Measurements from ENCODE around the gene MAP3K7CL.

DNA sequence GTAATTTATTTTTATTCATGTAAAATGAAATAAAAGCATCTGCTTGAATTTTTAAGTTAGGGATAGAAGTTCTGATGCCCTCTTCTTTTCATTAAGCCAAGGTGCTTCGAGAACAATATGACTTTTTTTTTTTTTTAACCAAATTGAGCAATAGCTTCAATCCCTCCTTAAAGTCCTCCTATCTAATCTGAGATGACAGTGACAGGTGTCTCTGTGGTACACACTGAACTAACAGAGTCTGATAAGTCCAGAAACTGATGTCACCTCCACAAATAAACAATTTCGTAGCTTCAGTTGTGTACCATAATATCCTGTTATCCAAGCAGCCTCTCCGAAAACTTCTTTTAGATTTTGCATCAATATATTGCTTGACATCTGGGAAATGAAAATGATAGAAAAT lies 23.8 kb downstream of the MAP3K7CL start:
- no peak for TF ChIP-seq POLR2A (IDR thresholded peaks at IDR 0.05)
- TF ChIP-seq, protein P1, sequence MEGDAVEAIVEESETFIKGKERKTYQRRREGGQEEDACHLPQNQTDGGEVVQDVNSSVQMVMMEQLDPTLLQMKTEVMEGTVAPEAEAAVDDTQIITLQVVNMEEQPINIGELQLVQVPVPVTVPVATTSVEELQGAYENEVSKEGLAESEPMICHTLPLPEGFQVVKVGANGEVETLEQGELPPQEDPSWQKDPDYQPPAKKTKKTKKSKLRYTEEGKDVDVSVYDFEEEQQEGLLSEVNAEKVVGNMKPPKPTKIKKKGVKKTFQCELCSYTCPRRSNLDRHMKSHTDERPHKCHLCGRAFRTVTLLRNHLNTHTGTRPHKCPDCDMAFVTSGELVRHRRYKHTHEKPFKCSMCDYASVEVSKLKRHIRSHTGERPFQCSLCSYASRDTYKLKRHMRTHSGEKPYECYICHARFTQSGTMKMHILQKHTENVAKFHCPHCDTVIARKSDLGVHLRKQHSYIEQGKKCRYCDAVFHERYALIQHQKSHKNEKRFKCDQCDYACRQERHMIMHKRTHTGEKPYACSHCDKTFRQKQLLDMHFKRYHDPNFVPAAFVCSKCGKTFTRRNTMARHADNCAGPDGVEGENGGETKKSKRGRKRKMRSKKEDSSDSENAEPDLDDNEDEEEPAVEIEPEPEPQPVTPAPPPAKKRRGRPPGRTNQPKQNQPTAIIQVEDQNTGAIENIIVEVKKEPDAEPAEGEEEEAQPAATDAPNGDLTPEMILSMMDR (IDR thresholded peaks at IDR 0.05): no peak
- TF ChIP-seq POLR2AphosphoS5 (IDR thresholded peaks at IDR 0.05; ENCODE audit: insufficient read depth in 1 of 2, low read depth in 1 of 2): no peak

Measured in vagina (tissue), 2 donors.